Measurements from ENCODE around the gene GJB5. TPM values are rescaled to one million over a fixed set of nuclear protein-coding genes. Genes with fewer than 3 reads are reported as not detected.

The GJB5 gene
- total and polyA plus RNA-seq, 9 of the 15 experiments (the other 6 are each of a cell fraction or from before 2014, with no cell fraction given), result 0.04 TPM; not detected in 8

GRCh38 chr1:34790985-34791384 lies 36.1 kb downstream of the GJB5 start:
- Histone ChIP-seq H3K27me3 (ENCODE audit: control insufficient read depth in 2 of 2, insufficient read depth in 2 of 2, low read length in 2 of 2) (peaks cover 29 to 69% of the 10 kb centered on the region in 2 experiments), H3K4me2 (ENCODE audit: insufficient read depth, low read length) (no peak overlapping the region), H2AFZ (ENCODE audit: low read depth, low read length) (no peak overlapping the region), H3K4me1 (replicated peaks in 1 of 2; ENCODE audit: control insufficient read depth in 2 of 2, insufficient read depth in 2 of 2, low read length in 2 of 2) (peaks cover 0 to 3% of the 10 kb centered on the region in 2 experiments; a peak in 1 of 5 replicates), H3K9me3 (replicated peaks; ENCODE audit: control insufficient read depth, insufficient read depth, low read depth, low read length) (no peaks in the 10 kb centered on the region), H3K4me3 (no peak overlapping the region), H3K9me1 (ENCODE audit: control insufficient read depth, insufficient read depth, low read length) (peaks cover 4% of the 10 kb centered on the region), H4K20me1 (replicated peaks; ENCODE audit: control insufficient read depth, insufficient read depth, low read length) (peaks cover 5% of the 10 kb centered on the region; the same call in 1 of the 2 replicates), H3K79me2 (ENCODE audit: control insufficient read depth, insufficient read depth, low read length) (no peaks in the 10 kb centered on the region), H3K27ac (ENCODE audit: extremely low read depth, low read depth, low read length) (no peak overlapping the region), H3K9ac (ENCODE audit: insufficient read depth in 1 of 2, low read depth in 2 of 2, low read length in 2 of 2) (no peak overlapping the region), H3K36me3 (ENCODE audit: control insufficient read depth, insufficient read depth, low read length) (no peaks in the 10 kb centered on the region)
- ChIA-PET CTCF (ENCODE audit: low intra/inter-chr PET ratio) (interaction anchor here (1.1 kb wide), 1 partner anchor 62 kb away, joined by 3 read pairs; no protein-coding TSS in a partner anchor), POLR2A (interaction anchor here (0.9 kb wide), 1 partner anchor 45 kb away, joined by 3 read pairs; no protein-coding TSS in a partner anchor)
- ATAC-seq (no peak), DNase-seq (ENCODE audit: extremely low read depth in 1 of 4, low spot score in 3 of 4) (no peak), FAIRE-seq (no peak)
- no TSS peak for BruUV-seq (replicated peaks)
- TF ChIP-seq ATF1 (CRISPR knock-in tag; IDR thresholded peaks at IDR 0.05) (no peak), ATF1 (tag; IDR thresholded peaks at IDR 0.05) (0 out of 2 replicates have a peak, but pooled peaks have one; percentile 11)
- TF ChIP-seq, protein P1, sequence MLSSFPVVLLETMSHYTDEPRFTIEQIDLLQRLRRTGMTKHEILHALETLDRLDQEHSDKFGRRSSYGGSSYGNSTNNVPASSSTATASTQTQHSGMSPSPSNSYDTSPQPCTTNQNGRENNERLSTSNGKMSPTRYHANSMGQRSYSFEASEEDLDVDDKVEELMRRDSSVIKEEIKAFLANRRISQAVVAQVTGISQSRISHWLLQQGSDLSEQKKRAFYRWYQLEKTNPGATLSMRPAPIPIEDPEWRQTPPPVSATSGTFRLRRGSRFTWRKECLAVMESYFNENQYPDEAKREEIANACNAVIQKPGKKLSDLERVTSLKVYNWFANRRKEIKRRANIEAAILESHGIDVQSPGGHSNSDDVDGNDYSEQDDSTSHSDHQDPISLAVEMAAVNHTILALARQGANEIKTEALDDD (IDR thresholded peaks at IDR 0.05), result no peak
- WGBS (ENCODE audit: insufficient coverage, low coverage, missing lambda C conversion rate), result 1% methylated on average over 6 of the region's 6 CpGs
- intact Hi-C loops (cut with micrococcal nuclease) (no loop called here), in situ Hi-C loops (cut with MboI) (no loop called here)

DNA sequence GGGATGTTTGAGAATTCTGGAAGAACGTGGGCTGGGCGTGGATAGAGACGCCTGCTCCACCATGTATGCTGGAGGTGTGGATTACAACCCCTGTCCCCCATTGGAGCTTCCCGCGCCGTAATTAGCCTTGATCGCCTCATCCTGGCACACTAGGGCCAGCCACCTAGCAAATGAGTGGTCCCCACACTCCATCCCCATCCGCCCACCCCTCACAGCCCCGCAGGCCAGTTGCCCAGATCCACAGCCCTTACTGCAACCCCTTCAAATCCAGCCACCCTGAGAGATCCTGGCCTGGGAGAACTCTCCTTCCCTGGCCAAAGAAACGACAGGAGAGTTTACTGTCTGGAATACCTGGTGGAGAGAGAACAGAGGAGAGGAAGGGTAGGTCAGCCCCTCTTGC lies 37.6 kb downstream of the GJB5 start:
- Histone ChIP-seq H3K4me1 (replicated peaks in 1 of 2; ENCODE audit: control insufficient read depth in 2 of 2, insufficient read depth in 2 of 2, low read length in 2 of 2) (peaks cover 0 to 3% of the 10 kb centered on the region in 2 experiments; a peak in 1 of 5 replicates), H3K9me1 (ENCODE audit: control insufficient read depth, insufficient read depth, low read length) (no peaks in the 10 kb centered on the region), H3K79me2 (ENCODE audit: control insufficient read depth, insufficient read depth, low read length) (no peaks in the 10 kb centered on the region), H3K4me2 (ENCODE audit: insufficient read depth, low read length) (no peak overlapping the region), H4K20me1 (replicated peaks; ENCODE audit: control insufficient read depth, insufficient read depth, low read length) (no peaks in the 10 kb centered on the region; the same call in 1 of the 2 replicates), H3K27ac (ENCODE audit: extremely low read depth, low read depth, low read length) (no peak overlapping the region), H3K9me3 (replicated peaks; ENCODE audit: control insufficient read depth, insufficient read depth, low read depth, low read length) (no peaks in the 10 kb centered on the region), H3K36me3 (ENCODE audit: control insufficient read depth, insufficient read depth, low read length) (no peaks in the 10 kb centered on the region), H3K27me3 (ENCODE audit: control insufficient read depth in 2 of 2, insufficient read depth in 2 of 2, low read length in 2 of 2) (peaks cover 33 to 71% of the 10 kb centered on the region in 2 experiments), H3K4me3 (no peak overlapping the region), H2AFZ (ENCODE audit: low read depth, low read length) (no peak overlapping the region), H3K9ac (ENCODE audit: insufficient read depth in 1 of 2, low read depth in 2 of 2, low read length in 2 of 2) (no peak overlapping the region)
- DNase-seq (ENCODE audit: extremely low read depth in 1 of 4, low spot score in 3 of 4) (no peak), ATAC-seq (no peak), FAIRE-seq (no peak)
- no TSS peak for BruUV-seq (replicated peaks)
- in situ Hi-C loops (cut with MboI) (no loop called here), intact Hi-C loops (cut with micrococcal nuclease) (no loop called here)
- POLR2A ChIA-PET, result no interaction called here
- CTCF ChIA-PET (ENCODE audit: low intra/inter-chr PET ratio), result no interaction called here
- WGBS (ENCODE audit: insufficient coverage, low coverage, missing lambda C conversion rate), result 15% methylated on average over 10 of the region's 10 CpGs
- TF ChIP-seq, protein P2, sequence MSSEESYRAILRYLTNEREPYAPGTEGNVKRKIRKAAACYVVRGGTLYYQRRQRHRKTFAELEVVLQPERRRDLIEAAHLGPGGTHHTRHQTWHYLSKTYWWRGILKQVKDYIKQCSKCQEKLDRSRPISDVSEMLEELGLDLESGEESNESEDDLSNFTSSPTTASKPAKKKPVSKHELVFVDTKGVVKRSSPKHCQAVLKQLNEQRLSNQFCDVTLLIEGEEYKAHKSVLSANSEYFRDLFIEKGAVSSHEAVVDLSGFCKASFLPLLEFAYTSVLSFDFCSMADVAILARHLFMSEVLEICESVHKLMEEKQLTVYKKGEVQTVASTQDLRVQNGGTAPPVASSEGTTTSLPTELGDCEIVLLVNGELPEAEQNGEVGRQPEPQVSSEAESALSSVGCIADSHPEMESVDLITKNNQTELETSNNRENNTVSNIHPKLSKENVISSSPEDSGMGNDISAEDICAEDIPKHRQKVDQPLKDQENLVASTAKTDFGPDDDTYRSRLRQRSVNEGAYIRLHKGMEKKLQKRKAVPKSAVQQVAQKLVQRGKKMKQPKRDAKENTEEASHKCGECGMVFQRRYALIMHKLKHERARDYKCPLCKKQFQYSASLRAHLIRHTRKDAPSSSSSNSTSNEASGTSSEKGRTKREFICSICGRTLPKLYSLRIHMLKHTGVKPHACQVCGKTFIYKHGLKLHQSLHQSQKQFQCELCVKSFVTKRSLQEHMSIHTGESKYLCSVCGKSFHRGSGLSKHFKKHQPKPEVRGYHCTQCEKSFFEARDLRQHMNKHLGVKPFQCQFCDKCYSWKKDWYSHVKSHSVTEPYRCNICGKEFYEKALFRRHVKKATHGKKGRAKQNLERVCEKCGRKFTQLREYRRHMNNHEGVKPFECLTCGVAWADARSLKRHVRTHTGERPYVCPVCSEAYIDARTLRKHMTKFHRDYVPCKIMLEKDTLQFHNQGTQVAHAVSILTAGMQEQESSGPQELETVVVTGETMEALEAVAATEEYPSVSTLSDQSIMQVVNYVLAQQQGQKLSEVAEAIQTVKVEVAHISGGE (CRISPR knock-in tag; IDR thresholded peaks at IDR 0.05), result no peak
- no peak for TF ChIP-seq NFIC (IDR thresholded peaks at IDR 0.05)
- no peak for TF ChIP-seq GTF3C2 (IDR thresholded peaks at IDR 0.05; ENCODE audit: borderline replicate concordance, extremely low read depth, insufficient read length)
- no peak for TF ChIP-seq HEY1 (CRISPR knock-in tag; IDR thresholded peaks at IDR 0.05; ENCODE audit: borderline replicate concordance)
- no peak for TF ChIP-seq ATF7 (IDR thresholded peaks at IDR 0.05)

Data from K562 (cell line).